ENCODE data around the gene IFRD1.

Gene IFRD1

DNA sequence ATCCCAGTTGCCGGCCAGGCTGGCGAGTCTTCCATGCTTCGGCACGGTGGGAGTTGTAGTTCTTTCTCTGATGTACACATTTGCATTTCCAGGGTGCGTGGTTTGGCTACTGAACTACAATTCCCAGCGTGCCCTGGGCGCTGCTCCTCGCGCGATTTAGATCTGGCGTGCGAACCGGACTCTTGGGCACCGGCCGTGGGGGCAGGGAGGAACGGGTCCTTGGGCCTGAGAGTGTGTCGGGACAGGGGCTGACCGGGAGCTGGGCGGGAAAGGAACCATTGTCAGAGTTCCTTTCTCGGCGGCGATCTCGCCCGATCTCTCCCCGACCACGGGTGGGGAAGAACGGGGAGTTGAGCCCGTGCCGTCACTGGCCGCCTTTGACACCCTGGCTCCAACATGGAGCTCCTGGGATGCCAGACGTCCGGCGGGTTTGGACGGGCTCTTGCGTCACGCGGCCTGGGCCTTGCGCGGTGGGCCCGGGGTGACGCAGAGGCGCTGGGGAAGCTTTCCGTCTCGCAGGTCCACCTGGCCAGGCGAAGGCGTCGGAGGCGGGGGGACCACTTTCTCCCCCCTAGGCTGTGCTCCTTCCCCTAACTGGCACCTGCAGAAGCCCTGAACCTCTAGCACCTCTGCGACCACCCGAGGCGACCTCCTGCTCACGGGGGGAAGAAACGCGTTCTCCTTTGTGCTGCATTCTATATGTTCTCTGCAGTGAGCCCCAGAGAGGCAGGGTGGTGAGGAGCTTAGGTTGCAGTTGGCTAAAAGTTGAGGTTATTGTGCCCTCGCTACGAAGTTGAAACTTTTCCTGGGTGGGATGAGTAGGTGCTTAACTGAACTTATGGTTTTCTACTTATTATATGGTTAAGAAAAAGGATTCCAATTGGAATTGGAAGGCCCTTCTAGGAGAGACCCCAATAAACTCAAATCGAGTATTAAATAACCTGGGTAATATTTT is 824 bp downstream of the IFRD1 start (continued):
- TF ChIP-seq, protein P1, sequence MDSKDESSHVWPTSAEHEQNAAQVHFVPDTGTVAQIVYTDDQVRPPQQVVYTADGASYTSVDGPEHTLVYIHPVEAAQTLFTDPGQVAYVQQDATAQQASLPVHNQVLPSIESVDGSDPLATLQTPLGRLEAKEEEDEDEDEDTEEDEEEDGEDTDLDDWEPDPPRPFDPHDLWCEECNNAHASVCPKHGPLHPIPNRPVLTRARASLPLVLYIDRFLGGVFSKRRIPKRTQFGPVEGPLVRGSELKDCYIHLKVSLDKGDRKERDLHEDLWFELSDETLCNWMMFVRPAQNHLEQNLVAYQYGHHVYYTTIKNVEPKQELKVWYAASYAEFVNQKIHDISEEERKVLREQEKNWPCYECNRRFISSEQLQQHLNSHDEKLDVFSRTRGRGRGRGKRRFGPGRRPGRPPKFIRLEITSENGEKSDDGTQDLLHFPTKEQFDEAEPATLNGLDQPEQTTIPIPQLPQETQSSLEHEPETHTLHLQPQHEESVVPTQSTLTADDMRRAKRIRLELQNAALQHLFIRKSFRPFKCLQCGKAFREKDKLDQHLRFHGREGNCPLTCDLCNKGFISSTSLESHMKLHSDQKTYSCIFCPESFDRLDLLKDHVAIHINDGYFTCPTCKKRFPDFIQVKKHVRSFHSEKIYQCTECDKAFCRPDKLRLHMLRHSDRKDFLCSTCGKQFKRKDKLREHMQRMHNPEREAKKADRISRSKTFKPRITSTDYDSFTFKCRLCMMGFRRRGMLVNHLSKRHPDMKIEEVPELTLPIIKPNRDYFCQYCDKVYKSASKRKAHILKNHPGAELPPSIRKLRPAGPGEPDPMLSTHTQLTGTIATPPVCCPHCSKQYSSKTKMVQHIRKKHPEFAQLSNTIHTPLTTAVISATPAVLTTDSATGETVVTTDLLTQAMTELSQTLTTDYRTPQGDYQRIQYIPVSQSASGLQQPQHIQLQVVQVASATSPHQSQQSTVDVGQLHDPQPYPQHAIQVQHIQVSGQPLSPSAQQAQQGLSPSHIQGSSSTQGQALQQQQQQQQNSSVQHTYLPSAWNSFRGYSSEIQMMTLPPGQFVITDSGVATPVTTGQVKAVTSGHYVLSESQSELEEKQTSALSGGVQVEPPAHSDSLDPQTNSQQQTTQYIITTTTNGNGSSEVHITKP (tag by site-specific recombination; IDR thresholded peaks at IDR 0.05) = peak; percentile 77
- TF ChIP-seq ZNF837 (tag by site-specific recombination; IDR thresholded peaks at IDR 0.05) = peak; percentile 51; the same call in 1 of the 2 replicates
- peak; percentile 65; the same call in 1 of the 2 replicates for TF ChIP-seq ZNF660 (tag by site-specific recombination; IDR thresholded peaks at IDR 0.05)
- peak; percentile 12; the same call in 1 of the 2 replicates for TF ChIP-seq ZSCAN23 (tag by site-specific recombination; IDR thresholded peaks at IDR 0.05)
- TF ChIP-seq, protein P2, sequence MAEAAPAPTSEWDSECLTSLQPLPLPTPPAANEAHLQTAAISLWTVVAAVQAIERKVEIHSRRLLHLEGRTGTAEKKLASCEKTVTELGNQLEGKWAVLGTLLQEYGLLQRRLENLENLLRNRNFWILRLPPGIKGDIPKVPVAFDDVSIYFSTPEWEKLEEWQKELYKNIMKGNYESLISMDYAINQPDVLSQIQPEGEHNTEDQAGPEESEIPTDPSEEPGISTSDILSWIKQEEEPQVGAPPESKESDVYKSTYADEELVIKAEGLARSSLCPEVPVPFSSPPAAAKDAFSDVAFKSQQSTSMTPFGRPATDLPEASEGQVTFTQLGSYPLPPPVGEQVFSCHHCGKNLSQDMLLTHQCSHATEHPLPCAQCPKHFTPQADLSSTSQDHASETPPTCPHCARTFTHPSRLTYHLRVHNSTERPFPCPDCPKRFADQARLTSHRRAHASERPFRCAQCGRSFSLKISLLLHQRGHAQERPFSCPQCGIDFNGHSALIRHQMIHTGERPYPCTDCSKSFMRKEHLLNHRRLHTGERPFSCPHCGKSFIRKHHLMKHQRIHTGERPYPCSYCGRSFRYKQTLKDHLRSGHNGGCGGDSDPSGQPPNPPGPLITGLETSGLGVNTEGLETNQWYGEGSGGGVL (tag by site-specific recombination; IDR thresholded peaks at IDR 0.05) = 0 out of 2 replicates have a peak, but pooled peaks have one; percentile 14
- TF ChIP-seq KLF16 (tag by site-specific recombination; IDR thresholded peaks at IDR 0.05) = peak; percentile 63; the same call in 1 of the 2 replicates
- TF ChIP-seq, protein P3, sequence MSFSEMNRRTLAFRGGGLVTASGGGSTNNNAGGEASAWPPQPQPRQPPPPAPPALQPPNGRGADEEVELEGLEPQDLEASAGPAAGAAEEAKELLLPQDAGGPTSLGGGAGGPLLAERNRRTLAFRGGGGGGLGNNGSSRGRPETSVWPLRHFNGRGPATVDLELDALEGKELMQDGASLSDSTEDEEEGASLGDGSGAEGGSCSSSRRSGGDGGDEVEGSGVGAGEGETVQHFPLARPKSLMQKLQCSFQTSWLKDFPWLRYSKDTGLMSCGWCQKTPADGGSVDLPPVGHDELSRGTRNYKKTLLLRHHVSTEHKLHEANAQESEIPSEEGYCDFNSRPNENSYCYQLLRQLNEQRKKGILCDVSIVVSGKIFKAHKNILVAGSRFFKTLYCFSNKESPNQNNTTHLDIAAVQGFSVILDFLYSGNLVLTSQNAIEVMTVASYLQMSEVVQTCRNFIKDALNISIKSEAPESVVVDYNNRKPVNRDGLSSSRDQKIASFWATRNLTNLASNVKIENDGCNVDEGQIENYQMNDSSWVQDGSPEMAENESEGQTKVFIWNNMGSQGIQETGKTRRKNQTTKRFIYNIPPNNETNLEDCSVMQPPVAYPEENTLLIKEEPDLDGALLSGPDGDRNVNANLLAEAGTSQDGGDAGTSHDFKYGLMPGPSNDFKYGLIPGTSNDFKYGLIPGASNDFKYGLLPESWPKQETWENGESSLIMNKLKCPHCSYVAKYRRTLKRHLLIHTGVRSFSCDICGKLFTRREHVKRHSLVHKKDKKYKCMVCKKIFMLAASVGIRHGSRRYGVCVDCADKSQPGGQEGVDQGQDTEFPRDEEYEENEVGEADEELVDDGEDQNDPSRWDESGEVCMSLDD (tag by site-specific recombination; IDR thresholded peaks at IDR 0.05) = peak; percentile 47; the same call in 1 of the 2 replicates
- peak; percentile 51 for TF ChIP-seq GLIS2 (tag by site-specific recombination; IDR thresholded peaks at IDR 0.05)
- TF ChIP-seq, protein P4, sequence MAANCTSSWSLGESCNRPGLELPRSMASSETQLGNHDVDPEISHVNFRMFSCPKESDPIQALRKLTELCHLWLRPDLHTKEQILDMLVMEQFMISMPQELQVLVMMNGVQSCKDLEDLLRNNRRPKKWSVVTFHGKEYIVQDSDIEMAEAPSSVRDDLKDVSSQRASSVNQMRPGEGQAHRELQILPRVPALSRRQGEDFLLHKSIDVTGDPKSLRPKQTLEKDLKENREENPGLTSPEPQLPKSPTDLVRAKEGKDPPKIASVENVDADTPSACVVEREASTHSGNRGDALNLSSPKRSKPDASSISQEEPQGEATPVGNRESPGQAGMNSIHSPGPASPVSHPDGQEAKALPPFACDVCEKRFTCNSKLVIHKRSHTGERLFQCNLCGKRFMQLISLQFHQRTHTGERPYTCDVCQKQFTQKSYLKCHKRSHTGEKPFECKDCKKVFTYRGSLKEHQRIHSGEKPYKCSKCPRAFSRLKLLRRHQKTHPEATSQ (tag by site-specific recombination; IDR thresholded peaks at IDR 0.05) = peak; percentile 87
- TF ChIP-seq ZNF324 (tag by site-specific recombination; IDR thresholded peaks at IDR 0.05) = peak; percentile 73; the same call in 1 of the 2 replicates
- peak; percentile 96 for TF ChIP-seq ZBTB21 (tag by site-specific recombination; IDR thresholded peaks at IDR 0.05)
- peak; percentile 25; the same call in 1 of the 2 replicates for TF ChIP-seq SP2 (tag by site-specific recombination; IDR thresholded peaks at IDR 0.05)
- TF ChIP-seq ZIC2 (tag by site-specific recombination; IDR thresholded peaks at IDR 0.05) = peak; percentile 50
- peak; percentile 94 for TF ChIP-seq ZNF600 (tag by site-specific recombination; IDR thresholded peaks at IDR 0.05)
- peak; percentile 99 for TF ChIP-seq ZFP69B (tag by site-specific recombination; IDR thresholded peaks at IDR 0.05)
- TF ChIP-seq, protein P5, sequence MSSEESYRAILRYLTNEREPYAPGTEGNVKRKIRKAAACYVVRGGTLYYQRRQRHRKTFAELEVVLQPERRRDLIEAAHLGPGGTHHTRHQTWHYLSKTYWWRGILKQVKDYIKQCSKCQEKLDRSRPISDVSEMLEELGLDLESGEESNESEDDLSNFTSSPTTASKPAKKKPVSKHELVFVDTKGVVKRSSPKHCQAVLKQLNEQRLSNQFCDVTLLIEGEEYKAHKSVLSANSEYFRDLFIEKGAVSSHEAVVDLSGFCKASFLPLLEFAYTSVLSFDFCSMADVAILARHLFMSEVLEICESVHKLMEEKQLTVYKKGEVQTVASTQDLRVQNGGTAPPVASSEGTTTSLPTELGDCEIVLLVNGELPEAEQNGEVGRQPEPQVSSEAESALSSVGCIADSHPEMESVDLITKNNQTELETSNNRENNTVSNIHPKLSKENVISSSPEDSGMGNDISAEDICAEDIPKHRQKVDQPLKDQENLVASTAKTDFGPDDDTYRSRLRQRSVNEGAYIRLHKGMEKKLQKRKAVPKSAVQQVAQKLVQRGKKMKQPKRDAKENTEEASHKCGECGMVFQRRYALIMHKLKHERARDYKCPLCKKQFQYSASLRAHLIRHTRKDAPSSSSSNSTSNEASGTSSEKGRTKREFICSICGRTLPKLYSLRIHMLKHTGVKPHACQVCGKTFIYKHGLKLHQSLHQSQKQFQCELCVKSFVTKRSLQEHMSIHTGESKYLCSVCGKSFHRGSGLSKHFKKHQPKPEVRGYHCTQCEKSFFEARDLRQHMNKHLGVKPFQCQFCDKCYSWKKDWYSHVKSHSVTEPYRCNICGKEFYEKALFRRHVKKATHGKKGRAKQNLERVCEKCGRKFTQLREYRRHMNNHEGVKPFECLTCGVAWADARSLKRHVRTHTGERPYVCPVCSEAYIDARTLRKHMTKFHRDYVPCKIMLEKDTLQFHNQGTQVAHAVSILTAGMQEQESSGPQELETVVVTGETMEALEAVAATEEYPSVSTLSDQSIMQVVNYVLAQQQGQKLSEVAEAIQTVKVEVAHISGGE (tag by site-specific recombination; conservative IDR thresholded peaks at IDR 0.05; ENCODE audit: low read depth) = peak; percentile 49
- 0 out of 2 replicates have a peak, but pooled peaks have one; percentile 36 for TF ChIP-seq ZNF2 (tag by site-specific recombination; IDR thresholded peaks at IDR 0.05)
- TF ChIP-seq OSR2 (tag by site-specific recombination; IDR thresholded peaks at IDR 0.05) = no peak
- TF ChIP-seq ZBTB48 (tag by site-specific recombination; IDR thresholded peaks at IDR 0.05) = peak; percentile 79; the same call in 1 of the 2 replicates
- no peak for TF ChIP-seq ZNF266 (tag by site-specific recombination; IDR thresholded peaks at IDR 0.05; ENCODE audit: low read depth)
- no peak for TF ChIP-seq ZNF654 (tag by site-specific recombination; IDR thresholded peaks at IDR 0.05; ENCODE audit: low read depth)
- no peak for TF ChIP-seq ZNF157 (tag by site-specific recombination; IDR thresholded peaks at IDR 0.05)
- peak; percentile 22; the same call in 1 of the 2 replicates for TF ChIP-seq WT1 (tag by site-specific recombination; IDR thresholded peaks at IDR 0.05)
- TF ChIP-seq, protein P6, sequence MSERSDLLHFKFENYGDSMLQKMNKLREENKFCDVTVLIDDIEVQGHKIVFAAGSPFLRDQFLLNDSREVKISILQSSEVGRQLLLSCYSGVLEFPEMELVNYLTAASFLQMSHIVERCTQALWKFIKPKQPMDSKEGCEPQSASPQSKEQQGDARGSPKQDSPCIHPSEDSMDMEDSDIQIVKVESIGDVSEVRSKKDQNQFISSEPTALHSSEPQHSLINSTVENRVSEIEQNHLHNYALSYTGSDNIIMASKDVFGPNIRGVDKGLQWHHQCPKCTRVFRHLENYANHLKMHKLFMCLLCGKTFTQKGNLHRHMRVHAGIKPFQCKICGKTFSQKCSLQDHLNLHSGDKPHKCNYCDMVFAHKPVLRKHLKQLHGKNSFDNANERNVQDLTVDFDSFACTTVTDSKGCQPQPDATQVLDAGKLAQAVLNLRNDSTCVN (tag by site-specific recombination; optimal IDR thresholded peaks at IDR 0.05) = peak; percentile 47

Measured in HEK293 (cell line).